GM13976 (cell line): Measurements from ENCODE around the gene TMEM108.

Source experiments
- DNase-seq: peaks from one replicate; pipeline ENCODE4 v3.0.0; 2012; ENCODE audit warnings: low spot score
- in situ Hi-C: fragments of 300-500 bp; cut with MboI; formaldehyde crosslinking; loops from one replicate; pipeline ENCODE4 v1.12.0; 2022; ENCODE audit warnings: low sequenced_read_pairs, mixed read lengths, inconsistent platforms; ENCODE audit not compliant: unreplicated experiment
- TF ChIP-seq, protein P1 (sequence below): IDR thresholded peaks from 2 replicates; pipeline ENCODE4 v1.5.1; 2012; ENCODE audit warnings: borderline replicate concordance, mild to moderate bottlenecking; ENCODE audit not compliant: insufficient read depth; ENCODE audit errors: extremely low read depth, missing control alignments, control extremely low read depth

The TMEM108 gene

DNA sequence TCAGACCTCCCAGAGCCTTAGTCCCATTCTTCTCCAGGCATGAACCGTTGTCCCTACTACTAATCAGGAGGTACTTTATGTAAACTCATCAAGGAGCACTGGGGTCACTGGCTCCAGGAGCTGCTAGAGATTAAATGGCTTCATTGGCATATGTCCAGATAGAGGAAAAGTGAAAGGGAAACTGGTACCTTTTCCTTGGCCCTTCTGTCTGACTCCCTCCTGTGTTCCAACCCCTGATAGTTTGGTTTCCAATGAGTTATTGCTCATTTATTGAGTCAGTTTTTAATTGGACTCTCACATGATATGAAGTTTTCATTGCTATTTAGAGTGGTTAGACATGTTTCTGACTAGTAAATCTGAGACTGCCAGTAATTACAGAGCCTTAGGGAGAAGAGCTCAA is 231.2 kb downstream of the TMEM108 start:
- TF ChIP-seq, protein P1, sequence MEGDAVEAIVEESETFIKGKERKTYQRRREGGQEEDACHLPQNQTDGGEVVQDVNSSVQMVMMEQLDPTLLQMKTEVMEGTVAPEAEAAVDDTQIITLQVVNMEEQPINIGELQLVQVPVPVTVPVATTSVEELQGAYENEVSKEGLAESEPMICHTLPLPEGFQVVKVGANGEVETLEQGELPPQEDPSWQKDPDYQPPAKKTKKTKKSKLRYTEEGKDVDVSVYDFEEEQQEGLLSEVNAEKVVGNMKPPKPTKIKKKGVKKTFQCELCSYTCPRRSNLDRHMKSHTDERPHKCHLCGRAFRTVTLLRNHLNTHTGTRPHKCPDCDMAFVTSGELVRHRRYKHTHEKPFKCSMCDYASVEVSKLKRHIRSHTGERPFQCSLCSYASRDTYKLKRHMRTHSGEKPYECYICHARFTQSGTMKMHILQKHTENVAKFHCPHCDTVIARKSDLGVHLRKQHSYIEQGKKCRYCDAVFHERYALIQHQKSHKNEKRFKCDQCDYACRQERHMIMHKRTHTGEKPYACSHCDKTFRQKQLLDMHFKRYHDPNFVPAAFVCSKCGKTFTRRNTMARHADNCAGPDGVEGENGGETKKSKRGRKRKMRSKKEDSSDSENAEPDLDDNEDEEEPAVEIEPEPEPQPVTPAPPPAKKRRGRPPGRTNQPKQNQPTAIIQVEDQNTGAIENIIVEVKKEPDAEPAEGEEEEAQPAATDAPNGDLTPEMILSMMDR = no peak
- in situ Hi-C loops = no loop called here
- no peak for DNase-seq

DNA sequence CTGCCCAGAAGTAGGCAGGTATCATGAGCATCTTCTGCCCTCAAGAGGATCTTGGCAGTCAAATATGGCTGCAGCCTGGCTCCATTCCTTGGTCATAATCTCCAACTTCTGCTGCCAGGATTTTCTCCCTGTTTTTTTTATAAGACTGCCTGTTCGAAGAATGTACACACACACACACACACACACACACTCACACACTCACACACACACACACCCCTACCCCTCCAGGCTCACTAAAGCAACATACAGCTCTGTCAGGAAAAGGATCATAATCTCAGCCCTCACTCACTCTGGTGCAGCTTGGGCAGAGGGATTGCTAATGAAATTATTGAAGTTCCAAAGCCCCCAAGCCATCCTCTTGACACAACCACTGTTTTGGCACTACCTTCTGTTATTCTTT is 232.4 kb downstream of the TMEM108 start:
- TF ChIP-seq, protein P1 = no peak
- no peak for DNase-seq
- in situ Hi-C loops = no loop called here

DNA sequence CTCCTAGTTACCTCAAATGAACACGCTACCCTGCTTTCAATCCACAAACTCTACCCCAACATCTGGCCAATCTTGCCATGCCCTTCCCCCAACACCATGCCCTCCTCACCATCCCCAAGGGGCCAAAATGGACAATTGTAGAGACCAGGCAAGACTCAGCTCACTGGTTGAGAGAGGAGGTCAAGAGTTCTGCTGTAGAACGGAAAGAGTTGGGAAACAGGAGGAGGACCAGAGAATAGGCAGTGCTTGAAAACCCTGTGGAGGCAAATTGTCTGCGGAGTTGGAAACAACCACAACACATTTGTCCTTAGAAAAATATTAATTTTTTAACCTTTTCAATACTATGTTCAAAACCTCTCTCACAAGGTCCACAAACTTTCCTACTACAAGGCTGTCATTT is 232.9 kb downstream of the TMEM108 start:
- DNase-seq = no peak
- TF ChIP-seq, protein P1 = no peak
- in situ Hi-C loops = no loop called here

DNA sequence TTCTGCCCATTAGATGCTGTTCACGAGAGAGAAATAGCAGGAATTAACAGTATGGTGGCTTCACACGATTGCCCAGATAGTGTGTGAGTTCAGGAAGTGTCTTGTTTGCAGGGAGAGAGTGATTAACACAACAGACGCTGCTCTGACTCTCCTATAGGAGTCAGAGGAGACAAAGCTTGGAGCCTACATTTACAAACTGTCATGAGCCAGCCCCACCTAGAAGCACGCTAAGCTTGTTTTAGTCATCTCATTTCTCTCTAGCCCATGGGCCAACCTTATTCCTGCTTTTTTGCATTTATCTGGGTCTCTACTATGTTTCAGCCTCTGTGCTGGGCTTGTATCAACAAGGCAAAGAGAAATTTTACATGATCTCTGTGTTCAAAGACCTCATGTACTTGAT is 233.3 kb downstream of the TMEM108 start:
- in situ Hi-C loops = no loop called here
- DNase-seq = no peak
- TF ChIP-seq, protein P1 = no peak

DNA sequence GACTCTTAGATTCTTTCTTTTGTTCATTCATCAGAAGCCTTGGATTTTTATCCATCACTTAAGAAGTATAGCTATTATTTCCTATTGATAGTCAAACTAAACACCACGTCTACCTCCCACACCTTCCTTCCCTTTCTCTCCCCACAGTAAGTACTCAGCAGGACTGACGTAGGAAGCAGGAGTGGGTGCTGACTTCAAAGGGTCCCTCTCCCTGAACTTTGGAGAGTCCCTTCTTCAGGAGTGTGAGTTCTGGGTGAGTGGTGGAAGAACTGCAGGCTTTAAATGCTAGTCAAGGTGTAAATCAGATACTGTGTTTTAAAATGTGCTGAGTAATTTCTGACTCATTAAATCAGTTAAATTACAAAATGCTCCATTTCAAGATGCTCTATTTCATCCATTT is 235.2 kb downstream of the TMEM108 start:
- TF ChIP-seq, protein P1 = no peak
- DNase-seq = no peak
- in situ Hi-C loops = no loop called here

DNA sequence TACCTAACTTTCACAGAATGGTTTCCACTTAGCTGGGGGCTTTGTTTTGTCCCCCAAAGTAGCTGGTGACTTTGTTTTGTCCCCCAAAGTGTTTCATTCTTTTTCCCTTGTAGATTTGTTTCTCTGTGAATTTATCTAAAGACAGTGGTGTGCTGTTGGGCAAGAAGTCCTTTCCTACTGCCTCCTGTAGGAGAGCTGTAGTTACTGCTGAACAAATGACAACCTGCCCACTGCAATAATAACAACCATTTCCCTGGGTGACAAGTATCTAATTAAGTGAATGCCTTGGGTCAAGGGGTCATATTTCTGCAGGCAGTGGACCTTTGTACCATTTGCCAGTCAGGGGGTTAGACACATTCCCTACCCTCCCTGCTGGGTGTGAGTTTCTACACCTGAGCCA is 236.3 kb downstream of the TMEM108 start:
- TF ChIP-seq, protein P1 = no peak
- in situ Hi-C loops = no loop called here
- DNase-seq = no peak

DNA sequence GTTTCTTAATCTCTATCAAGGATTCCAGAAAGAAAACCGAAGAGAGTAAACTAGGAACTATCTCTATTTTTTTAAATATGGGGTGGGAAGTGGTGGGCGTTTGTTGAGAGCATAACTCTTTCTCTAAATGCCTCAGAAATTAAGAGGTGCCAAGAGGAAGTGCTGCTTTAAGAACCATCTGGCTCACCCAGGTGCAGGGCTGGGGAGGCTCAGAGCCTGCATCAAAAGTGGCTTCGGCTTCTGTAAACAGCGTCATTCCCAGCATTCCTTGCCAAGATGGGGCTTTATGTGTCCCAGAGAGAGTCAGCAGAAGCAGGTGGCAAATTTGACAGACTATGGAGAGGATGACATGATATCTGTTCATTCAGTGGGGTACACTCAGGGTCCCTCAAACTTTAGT is 238.4 kb downstream of the TMEM108 start:
- no peak for DNase-seq
- TF ChIP-seq, protein P1 = no peak
- in situ Hi-C loops = no loop called here
